Panc1 (cell line): ENCODE measurements around the gene DUOXA1. TPM values are rescaled to one million over a fixed set of nuclear protein-coding genes. Genes with fewer than 3 reads are reported as not detected.
A peak's percentile ranks its signal among the peaks of the same experiment; 100 is the strongest.

Source experiments
- ATAC-seq: fragments of 200-7000 bp; cut with Tn5 transposase; 2 replicates; pipeline ENCODE4 v1.9.1; 2020; ENCODE audit warnings: mild to moderate bottlenecking, moderate library complexity
- BruUV-seq: library from RNA; stranded (reverse); fragments of 400-500 nt; replicated peaks from 2 replicates; lab custom pipeline; 2021; lab: Mats Ljungman, UMichigan
- CTCF ChIA-PET: fragments of 300-600 bp; sonication (Branson Sonifier 250); formaldehyde crosslinking; loops from one replicate; lab custom pipeline; 2022; ENCODE audit warnings: antibody characterized with exemption; lab: Charles Lee
- POLR2A ChIA-PET: fragments of 300-600 bp; sonication (Branson Sonifier 250); formaldehyde crosslinking; loops from one replicate; lab custom pipeline; 2022; ENCODE audit warnings: antibody characterized with exemption; lab: Charles Lee
- DNase-seq: peaks from one replicate; pipeline ENCODE4 v3.0.0-alpha.2; 2010; ENCODE audit warnings: low read depth, low spot score
- H3K27ac ChIP-seq: 2 replicates; pipeline ENCODE4 v1.5.1; 2011; ENCODE audit warnings: mild to moderate bottlenecking, low read length, inconsistent platforms
- H3K27me3 ChIP-seq: fragments of 200-500 bp; sonication (Bioruptor generic); 2 replicates; pipeline ENCODE4 v1.6.0; 2014; ENCODE audit warnings: low read length, inconsistent platforms; ENCODE audit not compliant: control insufficient read depth, insufficient read depth
- H3K36me3 ChIP-seq: fragments of 200-500 bp; sonication (Bioruptor generic); 2 replicates; pipeline ENCODE4 v1.5.1; 2014; ENCODE audit warnings: inconsistent platforms, mild to moderate bottlenecking, low read length, moderate library complexity; ENCODE audit not compliant: control insufficient read depth, insufficient read depth
- H3K4me1 ChIP-seq: 2 replicates; pipeline ENCODE4 v1.5.1; 2011; ENCODE audit warnings: inconsistent platforms, mild to moderate bottlenecking, low read length, moderate library complexity; ENCODE audit not compliant: control insufficient read depth, insufficient read depth
- H3K4me3 ChIP-seq, 2 experiments: 2 replicates each; pipeline ENCODE4 v1.5.1; 2011 to 2012; ENCODE audit warnings: low read depth in 2 of 2, low read length in 2 of 2, mild to moderate bottlenecking in 2 of 2, inconsistent platforms in 1 of 2, moderate library complexity in 1 of 2
- H3K9me3 ChIP-seq: fragments of 200-500 bp; sonication (Bioruptor generic); 2 replicates; pipeline ENCODE4 v1.5.1; 2014; ENCODE audit warnings: low read depth, mild to moderate bottlenecking, inconsistent platforms, low read length, moderate library complexity; ENCODE audit not compliant: control insufficient read depth, insufficient read depth
- POLR2AphosphoS5 ChIP-seq: IDR thresholded peaks from 2 replicates; pipeline ENCODE4 v1.6.1; 2012; ENCODE audit warnings: mild to moderate bottlenecking, low read depth, low read length, moderate library complexity
- SIN3A ChIP-seq: IDR thresholded peaks from 2 replicates; pipeline ENCODE4 v1.6.1; 2012; ENCODE audit warnings: low read depth, mild to moderate bottlenecking, low read length, moderate library complexity, borderline replicate concordance; ENCODE audit not compliant: insufficient read depth
- TCF7L2 ChIP-seq: IDR thresholded peaks from 2 replicates; pipeline ENCODE4 v1.6.1; 2011; ENCODE audit warnings: mild to moderate bottlenecking, low read depth, low read length, inconsistent platforms
- in situ Hi-C: cut with HindIII; loops from 2 replicates; pipeline ENCODE4 v1.10.0; 2016; ENCODE audit warnings: low sequenced_read_pairs, low pct_unique_long_range_greater_than_20kb
- intact Hi-C: fragments of 100-400 bp; cut with micrococcal nuclease; formaldehyde crosslinking; loops from one replicate; pipeline ENCODE4 v1.10.0; 2022; ENCODE audit not compliant: unreplicated experiment
- total RNA-seq: library from RNA; stranded (reverse); gene quantifications from one replicate; pipeline ENCODE4 v1.2.1, GENCODE V29; 2021; ENCODE audit not compliant: unreplicated experiment
- TF ChIP-seq, protein P1 (sequence below), 2 experiments: IDR thresholded peaks; 2 replicates each; pipeline ENCODE4 v1.6.1; 2011 to 2012; ENCODE audit warnings: low read depth in 2 of 2, control low read depth in 1 of 2, low read length in 1 of 2, mild to moderate bottlenecking in 1 of 2, moderate library complexity in 1 of 2; ENCODE audit not compliant: insufficient read depth in 1 of 2
- TF ChIP-seq, protein P2 (sequence below): fragments of 450-650 bp; IDR thresholded peaks from 2 replicates; pipeline ENCODE4 v1.5.1; 2017; ENCODE audit warnings: mild to moderate bottlenecking

The DUOXA1 gene
- total RNA-seq, 1 experiment from 2014 or later, result not detected

DNA sequence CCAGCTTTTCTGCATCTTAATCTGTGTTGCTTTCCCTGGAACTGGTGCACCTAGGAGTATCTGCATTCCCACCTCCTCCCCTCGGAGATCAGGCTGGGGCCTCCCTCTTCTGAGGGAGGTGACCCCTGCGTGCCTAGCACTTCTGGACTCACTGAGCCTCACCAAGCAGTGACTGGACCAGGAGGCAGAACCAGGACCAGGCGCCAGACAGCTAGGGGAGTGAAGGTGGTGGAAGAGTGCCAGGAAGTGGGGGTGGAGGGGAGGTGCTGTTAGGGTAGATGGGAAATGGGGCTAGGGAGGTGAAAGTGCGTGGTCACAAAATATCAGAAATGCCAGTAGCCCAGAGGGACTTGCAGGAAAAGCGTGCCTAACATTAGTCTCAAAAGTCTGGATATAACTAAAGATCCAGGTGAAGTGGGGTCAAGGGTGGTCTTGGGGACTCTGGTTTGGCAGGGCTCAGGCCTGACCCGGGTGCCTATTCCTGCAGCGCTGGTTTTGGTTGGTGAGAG is 14.3 kb downstream of the DUOXA1 start:
- Histone ChIP-seq H3K4me1 (peaks cover 14% of the 10 kb centered on the region), H3K27me3 (peaks cover 21% of the 10 kb centered on the region), H3K36me3 (no peaks in the 10 kb centered on the region), H3K4me3 (no peak overlapping the region), H3K9me3 (no peaks in the 10 kb centered on the region), H3K27ac (no peak overlapping the region)
- intact Hi-C loops (no loop called here), in situ Hi-C loops (no loop called here)
- TF ChIP-seq, protein P1, sequence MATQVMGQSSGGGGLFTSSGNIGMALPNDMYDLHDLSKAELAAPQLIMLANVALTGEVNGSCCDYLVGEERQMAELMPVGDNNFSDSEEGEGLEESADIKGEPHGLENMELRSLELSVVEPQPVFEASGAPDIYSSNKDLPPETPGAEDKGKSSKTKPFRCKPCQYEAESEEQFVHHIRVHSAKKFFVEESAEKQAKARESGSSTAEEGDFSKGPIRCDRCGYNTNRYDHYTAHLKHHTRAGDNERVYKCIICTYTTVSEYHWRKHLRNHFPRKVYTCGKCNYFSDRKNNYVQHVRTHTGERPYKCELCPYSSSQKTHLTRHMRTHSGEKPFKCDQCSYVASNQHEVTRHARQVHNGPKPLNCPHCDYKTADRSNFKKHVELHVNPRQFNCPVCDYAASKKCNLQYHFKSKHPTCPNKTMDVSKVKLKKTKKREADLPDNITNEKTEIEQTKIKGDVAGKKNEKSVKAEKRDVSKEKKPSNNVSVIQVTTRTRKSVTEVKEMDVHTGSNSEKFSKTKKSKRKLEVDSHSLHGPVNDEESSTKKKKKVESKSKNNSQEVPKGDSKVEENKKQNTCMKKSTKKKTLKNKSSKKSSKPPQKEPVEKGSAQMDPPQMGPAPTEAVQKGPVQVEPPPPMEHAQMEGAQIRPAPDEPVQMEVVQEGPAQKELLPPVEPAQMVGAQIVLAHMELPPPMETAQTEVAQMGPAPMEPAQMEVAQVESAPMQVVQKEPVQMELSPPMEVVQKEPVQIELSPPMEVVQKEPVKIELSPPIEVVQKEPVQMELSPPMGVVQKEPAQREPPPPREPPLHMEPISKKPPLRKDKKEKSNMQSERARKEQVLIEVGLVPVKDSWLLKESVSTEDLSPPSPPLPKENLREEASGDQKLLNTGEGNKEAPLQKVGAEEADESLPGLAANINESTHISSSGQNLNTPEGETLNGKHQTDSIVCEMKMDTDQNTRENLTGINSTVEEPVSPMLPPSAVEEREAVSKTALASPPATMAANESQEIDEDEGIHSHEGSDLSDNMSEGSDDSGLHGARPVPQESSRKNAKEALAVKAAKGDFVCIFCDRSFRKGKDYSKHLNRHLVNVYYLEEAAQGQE (IDR thresholded peaks at IDR 0.05; ENCODE audit: insufficient read depth in 1 of 2, low read depth in 2 of 2, low read length in 1 of 2), result no peak
- DNase-seq (no peak), ATAC-seq (no peak)
- BruUV-seq, result no TSS peak
- POLR2A ChIA-PET, result no interaction called here
- CTCF ChIA-PET, result interaction anchor here (1.1 kb wide), 1 partner anchor 11 kb away, joined by 4 read pairs; no protein-coding TSS in a partner anchor

DNA sequence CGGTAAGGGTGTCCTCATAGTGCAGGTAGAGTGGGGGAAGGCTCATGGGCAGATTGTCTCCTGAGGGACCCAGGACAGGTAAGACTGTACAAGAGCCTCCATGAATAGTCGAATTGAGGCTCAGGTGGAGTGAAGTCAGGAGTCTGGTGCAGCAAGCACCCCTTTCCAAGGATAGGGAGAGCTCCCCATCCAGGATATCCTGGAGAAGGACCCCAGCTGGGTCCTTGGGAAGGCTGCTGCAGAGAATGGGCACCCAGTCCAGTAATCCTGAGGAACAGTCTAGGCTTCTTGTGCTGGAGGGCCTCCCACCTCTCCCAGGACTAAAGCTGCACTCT is 15.0 kb downstream of the DUOXA1 start:
- H3K36me3 ChIP-seq, result no peaks in the 10 kb centered on the region
- H3K27ac ChIP-seq, result no peak overlapping the region
- in situ Hi-C loops, result no loop called here
- POLR2A ChIA-PET, result interaction anchor here (0.5 kb wide), 1 partner anchor 31 kb away, joined by 4 read pairs; no protein-coding TSS in a partner anchor
- BruUV-seq, result no TSS peak
- CTCF ChIA-PET, result no interaction called here
- H3K4me1 ChIP-seq, result peaks cover 14% of the 10 kb centered on the region
- TF ChIP-seq, protein P1 (IDR thresholded peaks at IDR 0.05; ENCODE audit: insufficient read depth in 1 of 2, low read depth in 2 of 2, low read length in 1 of 2), result no peak
- TF ChIP-seq SIN3A, result no peak
- intact Hi-C loops, result no loop called here
- ATAC-seq (no peak), DNase-seq (no peak)
- H3K27me3 ChIP-seq, result peaks cover 21% of the 10 kb centered on the region
- H3K9me3 ChIP-seq, result no peaks in the 10 kb centered on the region
- peak overlapping the region in 1 of 2 experiments; percentile 19; a peak in 1 of 4 replicates for H3K4me3 ChIP-seq

DNA sequence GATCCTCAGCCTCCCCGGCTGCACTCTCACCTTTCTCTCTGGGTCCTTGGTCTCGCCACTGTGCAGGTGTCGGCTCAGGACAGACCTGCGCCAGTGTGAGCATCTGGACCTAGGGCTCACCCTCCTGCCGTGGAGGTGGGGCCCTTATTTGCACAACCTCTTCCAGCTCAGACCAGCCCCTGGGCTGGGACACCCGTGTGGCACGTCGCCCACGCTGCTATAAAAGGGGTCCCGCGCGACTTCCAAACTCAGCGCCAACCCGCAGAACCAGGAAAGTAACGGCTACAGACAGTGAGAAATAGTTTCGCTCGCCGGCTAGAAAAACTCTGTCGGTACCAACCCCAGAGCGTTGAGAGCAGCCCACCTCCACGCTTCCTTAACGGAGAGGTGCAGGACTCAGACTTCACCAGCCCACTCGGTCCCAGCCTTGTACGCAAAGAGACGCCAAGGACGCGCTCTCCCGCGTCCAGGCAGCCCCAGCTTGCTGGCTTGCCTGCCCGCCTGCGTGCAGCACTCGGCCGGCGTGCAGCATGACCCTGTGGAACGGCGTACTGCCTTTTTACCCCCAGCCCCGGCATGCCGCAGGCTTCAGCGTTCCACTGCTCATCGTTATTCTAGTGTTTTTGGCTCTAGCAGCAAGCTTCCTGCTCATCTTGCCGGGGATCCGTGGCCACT is 15.5 kb downstream of the DUOXA1 start, which contains the start of the genes DUOX2 and DUOXA2:
DUOX2 (minus strand) TSS at position 97 of the 675 bp plus-strand sequence. CDS start 761 bp downstream, outside the sequence.
DUOXA2 (plus strand) TSS at position 251 of the 675 bp plus-strand sequence; CDS start at position 531, 280 bp downstream.
- Histone ChIP-seq H3K4me1 (peaks cover 14% of the 10 kb centered on the region), H3K4me3 (peak within 1 kb of the TSS; percentile 24 to 31), H3K36me3 (no peaks in the 10 kb centered on the region), H3K27ac (no peak within 1 kb of the TSS), H3K9me3 (no peaks in the 10 kb centered on the region), H3K27me3 (peaks cover 21% of the 10 kb centered on the region)
- TF ChIP-seq, protein P2, sequence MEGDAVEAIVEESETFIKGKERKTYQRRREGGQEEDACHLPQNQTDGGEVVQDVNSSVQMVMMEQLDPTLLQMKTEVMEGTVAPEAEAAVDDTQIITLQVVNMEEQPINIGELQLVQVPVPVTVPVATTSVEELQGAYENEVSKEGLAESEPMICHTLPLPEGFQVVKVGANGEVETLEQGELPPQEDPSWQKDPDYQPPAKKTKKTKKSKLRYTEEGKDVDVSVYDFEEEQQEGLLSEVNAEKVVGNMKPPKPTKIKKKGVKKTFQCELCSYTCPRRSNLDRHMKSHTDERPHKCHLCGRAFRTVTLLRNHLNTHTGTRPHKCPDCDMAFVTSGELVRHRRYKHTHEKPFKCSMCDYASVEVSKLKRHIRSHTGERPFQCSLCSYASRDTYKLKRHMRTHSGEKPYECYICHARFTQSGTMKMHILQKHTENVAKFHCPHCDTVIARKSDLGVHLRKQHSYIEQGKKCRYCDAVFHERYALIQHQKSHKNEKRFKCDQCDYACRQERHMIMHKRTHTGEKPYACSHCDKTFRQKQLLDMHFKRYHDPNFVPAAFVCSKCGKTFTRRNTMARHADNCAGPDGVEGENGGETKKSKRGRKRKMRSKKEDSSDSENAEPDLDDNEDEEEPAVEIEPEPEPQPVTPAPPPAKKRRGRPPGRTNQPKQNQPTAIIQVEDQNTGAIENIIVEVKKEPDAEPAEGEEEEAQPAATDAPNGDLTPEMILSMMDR, result no peak
- TF ChIP-seq, protein P1 (IDR thresholded peaks at IDR 0.05; ENCODE audit: insufficient read depth in 1 of 2, low read depth in 2 of 2, low read length in 1 of 2), result no peak
- TF ChIP-seq TCF7L2 (no peak), POLR2AphosphoS5 (no peak), SIN3A (no peak)
- DNase-seq (no peak), ATAC-seq (no peak)
- CTCF ChIA-PET, result no interaction called here
- no TSS peak for BruUV-seq
- intact Hi-C loops (no loop called here), in situ Hi-C loops (no loop called here)
- POLR2A ChIA-PET, result interaction anchor here (0.5 kb wide), 1 partner anchor 32 kb away, joined by 4 read pairs; no protein-coding TSS in a partner anchor
